WERI-Rb-1 (cell line): ENCODE data around the gene DCHS2.

Experiments
- DNase-seq: peaks from one replicate; pipeline ENCODE4 v3.0.0-alpha.2; 2020
- H3K27ac ChIP-seq: fragments of 250-450 bp; sonication (Bioruptor Pico); 2 replicates; pipeline ENCODE4 v1.5.1; 2020; ENCODE audit warnings: mild to moderate bottlenecking, moderate library complexity
- H3K27me3 ChIP-seq: fragments of 250-450 bp; sonication (Bioruptor Pico); 2 replicates; pipeline ENCODE4 v1.5.1; 2021; ENCODE audit warnings: mild to moderate bottlenecking, low read depth, moderate library complexity; ENCODE audit not compliant: insufficient read depth, severe bottlenecking
- H3K36me3 ChIP-seq: fragments of 250-450 bp; sonication (Bioruptor Pico); 2 replicates; pipeline ENCODE4 v1.5.1; 2020; ENCODE audit warnings: mild to moderate bottlenecking, moderate library complexity
- H3K4me3 ChIP-seq: 2 replicates; pipeline ENCODE4 v1.5.1; 2011; ENCODE audit warnings: low read depth, mild to moderate bottlenecking, control low read depth, low read length
- H3K9me3 ChIP-seq: fragments of 250-450 bp; sonication (Bioruptor Pico); 2 replicates; pipeline ENCODE4 v1.5.1; 2021; ENCODE audit warnings: mild to moderate bottlenecking, moderate library complexity; ENCODE audit not compliant: severe bottlenecking
- CTCF ChIP-seq: IDR thresholded peaks from 2 replicates; pipeline ENCODE4 v1.5.1; 2011; ENCODE audit warnings: low read depth, mild to moderate bottlenecking, control low read depth, inconsistent platforms, low read length

DCHS2 gene

GRCh38 chr4:154329268-154329868 is 162.2 kb downstream of the DCHS2 start:
- Histone ChIP-seq H3K27me3 (peaks cover 15% of the 10 kb centered on the region), H3K9me3 (peaks cover 4% of the 10 kb centered on the region), H3K36me3 (no peaks in the 10 kb centered on the region), H3K27ac (no peak overlapping the region), H3K4me3 (no peak overlapping the region)
- TF ChIP-seq CTCF: peak; percentile 27
- no peak for DNase-seq

- no peak for DNase-seq
- H3K36me3 ChIP-seq: no peaks in the 10 kb centered on the region
- TF ChIP-seq CTCF: no peak
Observed at GRCh38 chr4:154328030-154328429, 163.6 kb downstream of the DCHS2 start.

GRCh38 chr4:154320521-154320920 is 171.1 kb downstream of the DCHS2 start:
- TF ChIP-seq CTCF: no peak
- Histone ChIP-seq H3K27ac (no peak overlapping the region), H3K4me3 (no peak overlapping the region), H3K9me3 (peaks cover 2% of the 10 kb centered on the region), H3K27me3 (no peaks in the 10 kb centered on the region), H3K36me3 (no peaks in the 10 kb centered on the region)
- DNase-seq: no peak

More at GRCh38 chr4:154328030-154328429, 163.6 kb downstream of the DCHS2 start:
- Histone ChIP-seq H3K27ac (no peak overlapping the region), H3K27me3 (peaks cover 11% of the 10 kb centered on the region), H3K9me3 (no peaks in the 10 kb centered on the region), H3K4me3 (no peak overlapping the region)

GRCh38 chr4:154319736-154320135 is 171.9 kb downstream of the DCHS2 start:
- TF ChIP-seq CTCF: no peak
- Histone ChIP-seq H3K9me3 (peaks cover 2% of the 10 kb centered on the region), H3K4me3 (no peak overlapping the region), H3K36me3 (no peaks in the 10 kb centered on the region), H3K27ac (no peak overlapping the region), H3K27me3 (no peaks in the 10 kb centered on the region)
- DNase-seq: no peak

- no peak for TF ChIP-seq CTCF
- DNase-seq: no peak
- H3K27ac ChIP-seq: no peak overlapping the region
- H3K27me3 ChIP-seq: no peaks in the 10 kb centered on the region
- H3K36me3 ChIP-seq: no peaks in the 10 kb centered on the region
- no peak overlapping the region for H3K4me3 ChIP-seq
- peaks cover 2% of the 10 kb centered on the region for H3K9me3 ChIP-seq
Observed at GRCh38 chr4:154317201-154317999, 174.2 kb downstream of the DCHS2 start.
